ENCODE data around the gene TTC39A. TPM values are rescaled to one million over a fixed set of nuclear protein-coding genes. Genes with fewer than 3 reads are reported as not detected.

The TTC39A gene
- total RNA-seq, 1 experiment from 2014 or later, result 15.4 TPM

Other genes starting within 250 kb of the TTC39A start
- gene C1orf185, start 228.3 kb downstream of the TTC39A start, total RNA-seq (2021; ENCODE audit: unreplicated experiment), result not detected
- gene RNF11, start 94.3 kb downstream of the TTC39A start, total RNA-seq (2021; ENCODE audit: unreplicated experiment), result 60.9 TPM
- gene EPS15, start 188.7 kb upstream of the TTC39A start, total RNA-seq (2021; ENCODE audit: unreplicated experiment), result 41.2 TPM